HG02885 (cell line): ENCODE measurements around the gene TESMIN.

Experiments
- ATAC-seq: cut with Tn5 transposase; IDR thresholded peaks from one replicate; pipeline ENCODE4 v1.9.1; 2021; ENCODE audit warnings: mild to moderate bottlenecking; ENCODE audit not compliant: unreplicated experiment, poor library complexity

The TESMIN gene, protein sequence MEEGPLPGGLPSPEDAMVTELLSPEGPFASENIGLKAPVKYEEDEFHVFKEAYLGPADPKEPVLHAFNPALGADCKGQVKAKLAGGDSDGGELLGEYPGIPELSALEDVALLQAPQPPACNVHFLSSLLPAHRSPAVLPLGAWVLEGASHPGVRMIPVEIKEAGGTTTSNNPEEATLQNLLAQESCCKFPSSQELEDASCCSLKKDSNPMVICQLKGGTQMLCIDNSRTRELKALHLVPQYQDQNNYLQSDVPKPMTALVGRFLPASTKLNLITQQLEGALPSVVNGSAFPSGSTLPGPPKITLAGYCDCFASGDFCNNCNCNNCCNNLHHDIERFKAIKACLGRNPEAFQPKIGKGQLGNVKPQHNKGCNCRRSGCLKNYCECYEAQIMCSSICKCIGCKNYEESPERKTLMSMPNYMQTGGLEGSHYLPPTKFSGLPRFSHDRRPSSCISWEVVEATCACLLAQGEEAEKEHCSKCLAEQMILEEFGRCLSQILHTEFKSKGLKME

GRCh38 chr11:68751331-68751856 lies at the start of gene TESMIN:
TSS of gene TESMIN (minus strand) at chr11:68751520. CDS start at chr11:68750660, 860 bp downstream.
- ATAC-seq: no peak

- no peak for ATAC-seq
Measured at GRCh38 chr11:68798221-68798813, 47.0 kb upstream of the TESMIN start.

GRCh38 chr11:68796801-68797200 lies 45.5 kb upstream of the TESMIN start:
- ATAC-seq: no peak

DNA sequence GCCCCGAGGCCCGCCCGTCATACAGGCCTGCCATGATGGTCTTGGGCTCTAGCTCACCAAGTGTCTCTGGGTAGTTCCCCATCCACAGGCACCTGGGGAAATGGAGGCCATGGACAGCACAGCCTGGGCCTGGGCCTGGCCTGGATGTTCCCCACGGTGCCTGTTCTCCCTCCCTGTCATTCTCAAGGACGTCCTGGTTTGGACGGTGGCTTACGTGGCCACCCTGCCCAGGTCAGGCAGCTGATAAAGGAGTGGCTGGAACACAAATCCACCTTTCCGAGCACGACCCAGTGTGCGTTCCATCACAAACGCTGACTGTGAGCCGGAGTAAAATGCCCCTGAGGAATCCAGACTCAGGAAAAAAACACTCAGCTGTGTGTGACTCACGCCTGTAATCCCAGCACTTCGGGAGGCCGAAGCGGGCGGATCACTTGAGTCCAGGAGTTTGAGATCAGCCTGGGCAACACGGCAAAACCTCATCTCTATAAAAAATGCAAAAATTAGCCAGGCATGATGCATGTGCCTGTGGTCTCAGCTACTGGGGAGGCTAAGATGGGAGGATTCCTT lies 41.2 kb upstream of the TESMIN start:
- no peak for ATAC-seq

DNA sequence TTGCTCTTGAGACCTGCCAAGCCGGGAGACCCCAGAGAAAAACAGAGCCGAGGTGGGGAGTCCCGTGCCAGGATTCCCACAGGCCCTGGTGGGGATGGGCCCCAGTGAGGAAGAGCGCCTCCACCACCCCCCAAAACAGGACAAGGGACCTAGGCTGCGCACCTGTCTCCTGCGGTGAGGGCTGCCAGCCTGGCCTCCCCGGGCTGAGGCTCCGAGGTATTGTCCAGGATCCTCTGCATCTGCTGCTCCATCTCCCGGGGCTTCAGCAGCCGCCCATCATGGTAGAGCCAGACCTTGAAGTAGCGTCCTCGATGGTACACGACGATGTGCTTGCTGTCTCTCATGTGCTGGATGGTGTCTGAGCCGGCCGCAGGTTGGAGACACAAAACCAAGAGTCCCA lies 33.3 kb upstream of the TESMIN start:
- ATAC-seq: no peak

GRCh38 chr11:68783216-68783821 lies 32.0 kb upstream of the TESMIN start:
- ATAC-seq: no peak

GRCh38 chr11:68782711-68783110 lies 31.4 kb upstream of the TESMIN start:
- no peak for ATAC-seq

DNA sequence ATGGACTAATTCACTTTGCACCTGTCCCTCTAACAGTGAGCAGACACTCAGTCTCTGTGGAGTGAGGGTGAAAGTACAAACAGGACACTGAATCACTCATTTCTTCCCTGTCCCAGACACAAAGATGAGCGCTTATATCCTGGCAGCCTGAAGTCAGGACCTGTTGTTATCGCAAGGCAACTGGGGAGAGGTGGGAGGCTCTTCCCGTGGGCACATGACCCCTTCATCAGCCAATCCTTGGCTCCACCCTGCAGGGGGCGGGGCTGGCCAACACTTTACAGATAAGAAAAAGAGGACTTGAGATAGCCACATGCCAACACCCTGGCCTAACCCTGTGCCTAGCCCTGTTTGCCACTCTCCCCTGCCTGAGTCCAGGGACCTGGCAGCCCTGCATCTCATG lies 29.5 kb upstream of the TESMIN start:
- ATAC-seq: no peak

GRCh38 chr11:68778205-68778604 lies 26.9 kb upstream of the TESMIN start:
- no peak for ATAC-seq

DNA sequence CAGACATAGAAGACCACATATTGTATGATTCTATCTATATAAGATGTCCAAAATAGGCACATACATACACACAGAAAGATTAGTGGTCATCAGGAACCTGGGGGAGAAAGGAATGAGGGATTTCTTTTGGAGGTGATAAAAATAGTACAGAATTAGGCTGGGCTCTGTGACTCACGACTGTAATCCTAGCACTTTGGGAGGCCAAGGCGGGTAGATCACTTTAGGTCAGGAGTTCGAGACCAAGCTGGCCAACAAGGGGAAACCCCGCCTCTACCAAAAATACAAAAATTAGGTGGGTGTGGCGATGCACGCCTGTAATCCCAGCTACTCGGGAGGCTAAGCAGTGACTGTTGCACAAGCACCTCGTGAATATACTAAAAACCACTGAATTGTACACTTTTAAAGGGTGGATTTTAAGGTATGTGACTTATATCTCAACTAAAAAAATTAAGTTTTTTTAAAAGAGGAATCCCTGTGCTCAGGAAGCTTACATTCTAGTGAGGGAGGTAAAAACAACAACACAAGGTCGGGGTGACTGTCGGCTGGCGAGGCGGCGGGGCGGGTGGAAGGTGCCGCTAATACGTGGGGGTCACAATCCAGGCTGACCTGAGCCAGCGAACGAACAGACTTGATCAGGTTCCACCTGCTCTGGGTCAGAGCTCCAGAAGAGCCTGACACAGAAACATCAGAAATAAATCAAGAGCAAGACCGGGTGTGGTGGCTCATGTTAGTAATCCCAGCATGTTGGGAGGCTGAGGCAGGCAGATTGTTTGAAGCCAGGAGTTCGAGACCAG lies 25.3 kb upstream of the TESMIN start:
- no peak for ATAC-seq

DNA sequence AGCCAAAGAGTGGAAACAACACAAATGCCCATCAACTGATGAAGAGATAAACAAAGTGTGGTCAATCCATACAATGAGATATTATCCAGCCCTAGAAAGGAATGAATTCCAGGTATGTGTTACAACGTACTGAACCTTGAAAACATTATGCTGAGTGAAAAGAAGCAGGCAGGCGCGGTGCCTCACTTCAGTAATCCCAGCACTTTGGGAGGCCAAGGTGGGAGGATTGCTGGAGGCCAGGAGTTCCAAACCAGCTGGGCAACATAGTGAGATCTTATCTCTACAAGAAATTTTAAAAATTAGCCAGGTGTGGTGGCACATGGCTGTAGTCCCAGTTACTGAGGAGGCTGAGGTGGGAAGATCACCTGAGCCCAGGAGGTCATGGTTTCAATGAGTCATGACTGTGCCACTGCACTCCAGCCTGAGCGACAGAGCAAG lies 24.6 kb upstream of the TESMIN start:
- ATAC-seq: no peak

GRCh38 chr11:68774194-68774585 lies 22.9 kb upstream of the TESMIN start:
- no peak for ATAC-seq

DNA sequence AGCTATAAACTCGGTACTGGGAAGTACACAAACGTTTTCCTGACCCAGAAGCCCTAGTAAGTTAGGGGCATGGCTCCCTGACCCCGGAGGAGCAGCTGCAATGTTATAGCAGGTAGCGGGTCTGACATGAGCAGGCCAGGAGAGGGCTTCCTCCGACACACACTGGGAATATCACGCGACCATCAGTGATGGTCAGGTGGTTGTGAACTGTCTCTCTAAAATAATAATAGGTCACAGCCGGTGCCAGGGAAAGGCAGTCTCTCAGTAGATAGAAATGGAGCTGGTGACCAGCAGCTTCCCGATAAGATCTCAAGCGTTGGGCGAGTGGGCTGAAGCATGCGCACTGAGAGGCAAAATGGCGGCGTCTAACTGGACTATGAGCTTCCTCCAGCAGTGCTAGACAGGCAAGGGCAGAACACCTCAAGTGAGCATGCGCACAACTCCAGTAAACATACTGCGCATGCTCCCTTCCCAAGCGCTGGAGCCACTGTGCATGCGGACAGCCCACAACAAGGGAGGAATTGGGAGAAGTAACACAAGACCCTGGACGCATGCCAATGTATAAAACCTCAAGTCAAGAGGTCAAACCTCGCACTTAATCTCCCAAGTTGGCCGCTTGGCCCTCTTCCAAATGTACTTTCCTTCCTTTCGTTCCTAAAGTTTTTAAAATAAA lies 22.3 kb upstream of the TESMIN start:
- ATAC-seq: no peak

- ATAC-seq: no peak
Measured at GRCh38 chr11:68772936-68773335, 21.6 kb upstream of the TESMIN start.

- ATAC-seq: no peak
Measured at GRCh38 chr11:68770781-68771180, 19.5 kb upstream of the TESMIN start.

- ATAC-seq: no peak
Measured at GRCh38 chr11:68767672-68768071, 16.4 kb upstream of the TESMIN start.

- ATAC-seq: no peak
Measured at GRCh38 chr11:68766786-68767185, 15.5 kb upstream of the TESMIN start.

DNA sequence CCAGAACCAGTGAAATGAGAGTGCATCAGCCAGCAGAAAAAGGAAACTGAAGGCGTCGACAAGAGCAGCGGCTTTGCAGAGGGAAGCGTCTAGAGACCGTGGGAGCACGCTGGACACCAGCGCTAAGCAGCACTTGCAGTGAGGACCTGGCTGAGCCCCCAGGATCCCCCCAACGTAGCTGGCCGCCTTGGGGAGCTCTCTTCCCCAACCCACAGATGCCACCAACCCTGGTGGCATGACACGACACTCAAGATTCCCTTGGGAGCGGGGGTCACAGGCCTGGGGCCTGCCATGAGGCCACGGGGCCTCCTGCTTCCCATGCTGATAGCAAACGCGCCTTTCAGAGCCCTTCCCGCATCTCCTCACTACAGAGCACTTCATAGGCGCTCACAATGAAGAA lies 13.4 kb upstream of the TESMIN start:
- no peak for ATAC-seq

- no peak for ATAC-seq
Measured at GRCh38 chr11:68763926-68764657, 12.8 kb upstream of the TESMIN start.
